Lower lobe of right lung (tissue), 2 donors: ENCODE measurements around the gene PNMA8C. TPM values are rescaled to one million over a fixed set of nuclear protein-coding genes. Genes with fewer than 3 reads are reported as not detected.

ENCODE experiments used
- ATAC-seq, 2 donors: fragments of 200-7000 bp; cut with Tn5 transposase; one replicate each; pipeline ENCODE4 v1.9.1; 2020 to 2022; ENCODE audit warnings: mild to moderate bottlenecking in 2 of 2, moderate library complexity in 2 of 2
- DNase-seq: peaks from one replicate; pipeline ENCODE4 v3.0.0-alpha.2; 2020
- H3K27ac ChIP-seq: fragments of 200-600 bp; one replicate; pipeline ENCODE4 v1.8.0; 2022
- H3K27me3 ChIP-seq: fragments of 200-600 bp; one replicate; pipeline ENCODE4 v1.8.0; 2022; ENCODE audit warnings: low read depth
- H3K36me3 ChIP-seq: fragments of 200-600 bp; one replicate; pipeline ENCODE4 v1.8.0; 2022; ENCODE audit warnings: mild to moderate bottlenecking
- H3K4me1 ChIP-seq: fragments of 200-600 bp; one replicate; pipeline ENCODE4 v1.8.0; 2022
- H3K4me3 ChIP-seq: fragments of 200-600 bp; one replicate; pipeline ENCODE4 v1.8.0; 2022; ENCODE audit warnings: mild to moderate bottlenecking
- H3K9me3 ChIP-seq: fragments of 200-600 bp; one replicate; pipeline ENCODE4 v1.8.0; 2022
- intact Hi-C: fragments of 100-400 bp; cut with DNase I; formaldehyde crosslinking; loops from one replicate; pipeline ENCODE4 v1.11.0; 2022
- total RNA-seq: library from RNA; stranded (reverse); fragmentation: NEBNext Ultra II Directional; extraction: Animal tissue kit (Norgen Biotek cat#: 25700); gene quantifications from one replicate; pipeline ENCODE4 v1.2.1, GENCODE V29; 2021
- TF ChIP-seq, protein P1 (sequence below): fragments of 200-600 bp; IDR thresholded peaks from one replicate; pipeline ENCODE4 v1.8.0; 2022; ENCODE audit warnings: antibody characterized with exemption, mild to moderate bottlenecking
- donor health status: DM: no; HTN: yes; CAD: no; lungs with severe emphysema.

PNMA8C gene
- total RNA-seq, 1 donor from 2014 or later = 0.18 TPM

DNA sequence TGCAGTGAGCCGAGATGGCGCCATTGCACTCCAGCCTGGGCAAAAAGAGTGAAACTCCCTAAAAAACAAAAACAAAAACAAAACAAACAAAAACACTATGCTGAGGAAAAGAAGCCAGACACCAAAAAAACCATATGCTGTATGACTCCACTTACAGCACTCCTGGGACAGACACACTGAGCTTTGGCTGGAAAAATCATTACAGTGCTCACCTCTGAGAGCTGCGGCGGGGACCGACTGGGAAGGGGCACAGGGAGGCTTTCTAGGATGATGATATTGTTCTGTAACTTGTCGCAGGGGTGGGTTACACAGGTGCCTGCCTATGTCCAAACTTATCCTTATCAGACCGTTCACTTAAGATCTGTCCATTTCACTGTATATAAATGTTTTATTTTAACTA is 34.8 kb upstream of the PNMA8C start:
- Histone ChIP-seq H3K36me3 (no peaks in the 10 kb centered on the region), H3K27me3 (no peaks in the 10 kb centered on the region), H3K4me1 (no peaks in the 10 kb centered on the region), H3K9me3 (no peaks in the 10 kb centered on the region), H3K27ac (no peak overlapping the region), H3K4me3 (no peak overlapping the region)
- DNase-seq (no peak), ATAC-seq (no peak)
- TF ChIP-seq, protein P1, sequence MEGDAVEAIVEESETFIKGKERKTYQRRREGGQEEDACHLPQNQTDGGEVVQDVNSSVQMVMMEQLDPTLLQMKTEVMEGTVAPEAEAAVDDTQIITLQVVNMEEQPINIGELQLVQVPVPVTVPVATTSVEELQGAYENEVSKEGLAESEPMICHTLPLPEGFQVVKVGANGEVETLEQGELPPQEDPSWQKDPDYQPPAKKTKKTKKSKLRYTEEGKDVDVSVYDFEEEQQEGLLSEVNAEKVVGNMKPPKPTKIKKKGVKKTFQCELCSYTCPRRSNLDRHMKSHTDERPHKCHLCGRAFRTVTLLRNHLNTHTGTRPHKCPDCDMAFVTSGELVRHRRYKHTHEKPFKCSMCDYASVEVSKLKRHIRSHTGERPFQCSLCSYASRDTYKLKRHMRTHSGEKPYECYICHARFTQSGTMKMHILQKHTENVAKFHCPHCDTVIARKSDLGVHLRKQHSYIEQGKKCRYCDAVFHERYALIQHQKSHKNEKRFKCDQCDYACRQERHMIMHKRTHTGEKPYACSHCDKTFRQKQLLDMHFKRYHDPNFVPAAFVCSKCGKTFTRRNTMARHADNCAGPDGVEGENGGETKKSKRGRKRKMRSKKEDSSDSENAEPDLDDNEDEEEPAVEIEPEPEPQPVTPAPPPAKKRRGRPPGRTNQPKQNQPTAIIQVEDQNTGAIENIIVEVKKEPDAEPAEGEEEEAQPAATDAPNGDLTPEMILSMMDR = no peak
- intact Hi-C loops = no loop called here

DNA sequence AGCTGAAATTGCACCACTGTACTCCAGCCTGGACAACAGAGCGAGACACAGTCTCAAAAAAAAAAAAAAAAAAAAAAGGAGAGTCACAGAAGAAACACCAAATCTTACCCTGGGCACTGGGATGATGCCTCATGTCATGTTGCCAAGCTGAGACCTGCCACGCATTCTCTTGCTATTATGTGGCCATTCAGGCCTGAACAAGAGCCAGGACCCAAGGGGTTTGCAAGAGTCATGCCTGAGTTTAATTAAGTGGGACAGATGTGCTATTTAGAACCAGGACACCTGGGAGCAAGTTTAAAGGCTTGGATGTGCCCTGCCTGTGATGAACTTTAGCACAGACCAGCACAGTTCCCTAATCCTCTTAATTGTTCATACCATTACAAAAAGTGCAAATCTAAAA is 32.8 kb upstream of the PNMA8C start:
- Histone ChIP-seq H3K4me1 (no peaks in the 10 kb centered on the region), H3K4me3 (no peak overlapping the region), H3K27me3 (no peaks in the 10 kb centered on the region), H3K27ac (no peak overlapping the region), H3K36me3 (no peaks in the 10 kb centered on the region), H3K9me3 (no peaks in the 10 kb centered on the region)
- TF ChIP-seq, protein P1 = no peak
- ATAC-seq (no peak), DNase-seq (no peak)
- intact Hi-C loops = no loop called here

DNA sequence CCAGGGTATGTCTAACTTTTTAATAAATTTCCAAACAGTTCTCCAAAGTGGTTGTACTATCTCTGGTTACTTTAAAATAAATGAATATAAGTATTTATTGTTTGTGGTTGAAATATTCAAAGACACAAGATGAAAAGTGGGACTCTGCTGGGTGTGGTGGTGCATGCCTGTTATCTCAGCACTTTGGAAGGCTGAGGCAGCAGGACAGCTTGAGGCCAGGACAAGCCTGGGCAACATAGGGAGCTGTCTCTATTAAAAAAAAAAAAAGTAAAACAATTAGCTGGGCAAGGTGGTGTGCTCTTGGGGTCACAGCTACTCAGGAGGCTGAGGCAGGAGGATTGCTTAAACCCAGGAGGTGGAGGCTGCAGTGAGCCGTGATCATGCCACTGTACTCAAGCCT is 32.2 kb upstream of the PNMA8C start:
- no peak for DNase-seq
- TF ChIP-seq, protein P1 = no peak
- intact Hi-C loops = no loop called here
- no peaks in the 10 kb centered on the region for H3K36me3 ChIP-seq
- H3K4me3 ChIP-seq = no peak overlapping the region
- no peaks in the 10 kb centered on the region for H3K27me3 ChIP-seq
- no peak for ATAC-seq
- H3K27ac ChIP-seq = no peak overlapping the region
- H3K9me3 ChIP-seq = no peaks in the 10 kb centered on the region
- H3K4me1 ChIP-seq = no peaks in the 10 kb centered on the region

DNA sequence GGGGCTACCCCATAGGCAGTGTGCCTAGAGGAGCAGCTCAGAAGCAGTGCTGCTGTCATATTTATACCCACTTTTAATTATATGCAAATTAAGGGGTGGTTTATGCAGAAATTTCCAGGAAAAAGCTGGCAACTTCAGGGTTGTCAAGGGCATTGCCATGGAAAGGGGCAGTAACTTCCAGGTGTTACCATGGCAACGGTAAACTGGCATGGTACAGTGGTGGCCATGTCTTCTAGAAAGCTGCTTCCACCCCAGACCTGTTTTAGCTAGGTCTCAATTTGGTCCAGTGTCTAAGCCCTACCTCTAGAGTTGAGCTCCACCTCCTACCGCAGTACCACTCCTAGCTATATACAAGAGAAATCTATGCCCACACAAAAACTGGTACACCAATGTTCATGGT is 31.3 kb upstream of the PNMA8C start:
- Histone ChIP-seq H3K27ac (no peak overlapping the region), H3K36me3 (no peaks in the 10 kb centered on the region), H3K9me3 (no peaks in the 10 kb centered on the region), H3K4me3 (no peak overlapping the region), H3K27me3 (no peaks in the 10 kb centered on the region), H3K4me1 (no peaks in the 10 kb centered on the region)
- no peak for DNase-seq
- TF ChIP-seq, protein P1 = no peak
- no peak for ATAC-seq
- intact Hi-C loops = no loop called here

DNA sequence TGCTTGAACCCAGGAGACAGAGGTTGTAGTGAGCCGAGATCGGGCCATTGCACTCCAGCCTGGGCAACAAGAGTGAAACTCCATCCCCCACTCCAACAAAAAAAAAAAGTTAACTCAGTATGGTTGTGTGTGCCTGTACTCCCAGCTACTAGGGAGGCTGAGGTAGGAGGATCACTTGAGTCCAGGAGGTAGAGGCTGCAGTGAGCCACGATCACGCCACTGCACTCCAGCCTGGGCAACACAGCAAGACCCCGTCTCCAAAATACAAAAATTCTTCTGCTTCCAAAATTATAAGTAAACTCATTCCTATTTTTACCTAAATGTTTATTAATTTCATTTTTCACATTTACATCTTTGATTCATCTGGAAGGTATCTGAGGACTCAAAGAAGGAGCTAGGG is 28.2 kb upstream of the PNMA8C start:
- TF ChIP-seq, protein P1 = no peak
- DNase-seq (no peak), ATAC-seq (no peak)
- H3K4me1 ChIP-seq = no peaks in the 10 kb centered on the region
- no peak overlapping the region for H3K4me3 ChIP-seq
- intact Hi-C loops = no loop called here
- no peaks in the 10 kb centered on the region for H3K27me3 ChIP-seq
- H3K27ac ChIP-seq = no peak overlapping the region
- H3K9me3 ChIP-seq = no peaks in the 10 kb centered on the region
- no peaks in the 10 kb centered on the region for H3K36me3 ChIP-seq

DNA sequence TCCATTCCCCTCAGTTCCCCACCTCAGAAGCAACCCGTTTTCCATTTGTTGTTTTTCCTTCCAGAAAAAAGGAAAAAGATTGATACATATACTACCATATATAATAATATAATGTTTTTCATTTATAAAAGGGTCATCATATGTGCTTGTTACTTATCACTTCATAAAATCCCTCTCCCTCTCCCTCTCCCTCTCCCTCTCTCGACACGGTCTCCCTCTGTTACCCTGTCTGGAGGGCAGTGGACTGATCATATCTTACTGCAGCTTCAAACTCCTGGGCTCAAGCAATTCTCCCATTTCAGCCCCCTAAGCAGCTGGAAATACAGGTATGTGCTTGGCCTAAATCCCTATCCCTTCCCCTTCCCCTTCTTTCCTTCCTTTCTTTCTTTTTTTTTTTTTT is 25.5 kb upstream of the PNMA8C start:
- intact Hi-C loops = no loop called here
- Histone ChIP-seq H3K27me3 (no peaks in the 10 kb centered on the region), H3K27ac (no peak overlapping the region), H3K36me3 (no peaks in the 10 kb centered on the region), H3K4me3 (no peak overlapping the region), H3K9me3 (no peaks in the 10 kb centered on the region), H3K4me1 (no peaks in the 10 kb centered on the region)
- TF ChIP-seq, protein P1 = no peak
- DNase-seq = no peak
- ATAC-seq = no peak
